Esophagus (tissue), 2 donors: ENCODE data around the gene MMP15. TPM values are rescaled to one million over a fixed set of nuclear protein-coding genes. Genes with fewer than 3 reads are reported as not detected.

Source experiments
- H3K27ac ChIP-seq, 2 donors: one replicate each; pipeline ENCODE4 v1.5.1; 2013; ENCODE audit warnings: low read depth in 2 of 2, mild to moderate bottlenecking in 2 of 2, inconsistent platforms in 1 of 2, low read length in 1 of 2, moderate library complexity in 1 of 2
- H3K27me3 ChIP-seq, 2 donors: one replicate each; pipeline ENCODE4 v1.6.1; 2013; ENCODE audit warnings: low read length in 2 of 2, control low read depth in 1 of 2, mild to moderate bottlenecking in 1 of 2; ENCODE audit not compliant: insufficient read depth in 2 of 2, control insufficient read depth in 1 of 2
- H3K36me3 ChIP-seq, 2 donors: one replicate each; pipeline ENCODE4 v1.6.1; 2013; ENCODE audit warnings: low read length in 1 of 2; ENCODE audit not compliant: control insufficient read depth in 2 of 2, insufficient read depth in 2 of 2
- H3K4me1 ChIP-seq, 2 donors: one replicate each; pipeline ENCODE4 v1.6.1; 2013; ENCODE audit warnings: low read length in 1 of 2; ENCODE audit not compliant: control insufficient read depth in 2 of 2, insufficient read depth in 2 of 2
- H3K4me3 ChIP-seq, 2 donors: one replicate each; pipeline ENCODE4 v1.5.1; 2013; ENCODE audit warnings: low read length in 2 of 2, mild to moderate bottlenecking in 2 of 2, low read depth in 1 of 2, moderate library complexity in 1 of 2
- H3K9me3 ChIP-seq, 2 donors: one replicate each; pipeline ENCODE4 v1.6.1; 2013; ENCODE audit warnings: mild to moderate bottlenecking in 2 of 2, low read depth in 1 of 2, low read length in 1 of 2, moderate library complexity in 1 of 2; ENCODE audit not compliant: control insufficient read depth in 2 of 2, insufficient read depth in 1 of 2
- WGBS, 2 donors: extraction: QIAGEN DNeasy Blood & Tissue Kit; methylation state at CpG; one replicate each; pipeline ENCODE4 v1.1.7; 2013; 5-methylcytosine and 5-hydroxymethylcytosine counted together
- polyA plus RNA-seq, 2 donors: library from polyadenylated mRNA; stranded (reverse); fragments of 200-250 nt; gene quantifications; one replicate each; pipeline ENCODE4 v1.2.3, GENCODE V29; 2013
- donor health status: healthy with polysubstance abuse.
- donor health status: Bipolar disorder and iron deficiency.

The MMP15 gene
- polyA plus RNA-seq, 2 donors = 2.5 to 2.7 TPM

DNA sequence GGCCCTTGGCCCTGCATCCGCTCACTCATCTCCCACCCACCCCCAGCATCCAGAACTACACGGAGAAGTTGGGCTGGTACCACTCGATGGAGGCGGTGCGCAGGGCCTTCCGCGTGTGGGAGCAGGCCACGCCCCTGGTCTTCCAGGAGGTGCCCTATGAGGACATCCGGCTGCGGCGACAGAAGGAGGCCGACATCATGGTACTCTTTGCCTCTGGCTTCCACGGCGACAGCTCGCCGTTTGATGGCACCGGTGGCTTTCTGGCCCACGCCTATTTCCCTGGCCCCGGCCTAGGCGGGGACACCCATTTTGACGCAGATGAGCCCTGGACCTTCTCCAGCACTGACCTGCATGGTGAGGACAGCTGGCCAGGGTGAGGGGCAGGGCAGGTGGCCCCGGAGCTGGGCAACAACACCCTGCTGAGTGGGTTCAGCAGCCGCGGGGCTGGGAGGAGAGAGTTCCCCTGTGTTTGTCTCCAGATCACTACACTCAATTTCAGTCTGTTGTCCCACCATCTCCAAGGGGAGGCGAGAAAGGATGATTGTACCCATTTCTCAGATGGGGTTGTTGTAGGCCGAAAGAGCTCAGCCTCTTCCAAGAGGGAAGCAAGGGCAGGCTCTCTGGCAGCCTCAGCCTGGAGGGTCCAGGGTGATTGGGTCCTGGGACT lies 14.4 kb downstream of the MMP15 start:
- Histone ChIP-seq H3K27ac (no peak overlapping the region), H3K27me3 (no peaks in the 10 kb centered on the region), H3K9me3 (no peaks in the 10 kb centered on the region), H3K36me3 (peaks cover 0 to 30% of the 10 kb centered on the region in 2 donors), H3K4me3 (no peak overlapping the region), H3K4me1 (peaks cover 0 to 5% of the 10 kb centered on the region in 2 donors)
- WGBS, 2 donors = 93 to 94% methylated on average over 26 of the region's 26 CpGs

DNA sequence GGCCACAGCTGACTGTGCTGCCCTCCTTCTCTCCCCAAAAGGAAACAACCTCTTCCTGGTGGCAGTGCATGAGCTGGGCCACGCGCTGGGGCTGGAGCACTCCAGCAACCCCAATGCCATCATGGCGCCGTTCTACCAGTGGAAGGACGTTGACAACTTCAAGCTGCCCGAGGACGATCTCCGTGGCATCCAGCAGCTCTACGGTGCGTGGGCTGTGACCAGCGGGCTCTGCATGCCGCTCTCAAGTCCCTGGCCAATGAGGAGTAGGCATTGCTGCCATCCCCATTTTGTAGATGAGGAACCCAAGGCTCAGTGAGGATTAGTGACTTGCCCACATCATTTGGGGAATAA lies 14.9 kb downstream of the MMP15 start:
- no peak overlapping the region for H3K27ac ChIP-seq
- no peak overlapping the region for H3K4me3 ChIP-seq
- 96% methylated on average over 12 of the region's 12 CpGs for WGBS, 2 donors
- no peaks in the 10 kb centered on the region for H3K9me3 ChIP-seq
- H3K27me3 ChIP-seq = no peaks in the 10 kb centered on the region
- peaks cover 0 to 5% of the 10 kb centered on the region in 2 donors for H3K4me1 ChIP-seq
- H3K36me3 ChIP-seq = peaks cover 0 to 30% of the 10 kb centered on the region in 2 donors

DNA sequence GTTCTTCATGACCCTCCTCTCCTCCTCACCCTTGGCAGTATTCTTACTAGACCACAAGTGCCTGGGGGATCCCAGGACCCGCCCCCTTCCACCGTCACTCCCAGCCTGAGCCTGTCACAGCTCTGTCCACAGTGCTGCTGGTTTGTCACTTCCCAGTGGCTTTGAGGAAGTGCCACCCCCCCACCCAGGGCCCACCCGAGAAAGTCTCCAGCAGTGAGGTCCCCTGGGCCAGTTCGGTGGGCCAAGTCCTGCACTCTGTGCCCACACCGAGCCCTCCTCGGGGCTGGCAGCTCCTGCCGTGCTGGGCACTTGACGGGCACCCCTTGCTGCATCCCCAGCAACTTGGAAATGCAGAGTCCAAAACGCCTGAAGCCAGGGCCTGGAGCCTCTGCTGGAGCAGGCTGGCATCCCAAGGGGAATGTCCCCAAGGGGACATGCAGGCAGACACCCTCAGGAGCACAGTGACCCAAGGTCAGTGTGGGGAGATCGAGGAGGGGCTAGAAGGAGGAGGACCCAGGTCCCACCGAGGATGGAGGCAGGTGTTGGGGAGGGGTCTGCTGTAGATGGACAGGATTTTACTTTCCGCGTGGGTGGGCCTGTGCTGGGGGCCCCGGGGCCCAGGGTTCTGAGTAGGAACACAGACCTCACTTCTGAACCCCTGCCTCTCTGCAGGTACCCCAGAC lies 15.5 kb downstream of the MMP15 start:
- Histone ChIP-seq H3K4me1 (peaks cover 0 to 4% of the 10 kb centered on the region in 2 donors), H3K27me3 (no peaks in the 10 kb centered on the region), H3K27ac (no peak overlapping the region), H3K9me3 (no peaks in the 10 kb centered on the region), H3K36me3 (peaks cover 0 to 30% of the 10 kb centered on the region in 2 donors), H3K4me3 (no peak overlapping the region)
- WGBS, 2 donors = 82 to 90% methylated on average over 14 of the region's 14 CpGs

DNA sequence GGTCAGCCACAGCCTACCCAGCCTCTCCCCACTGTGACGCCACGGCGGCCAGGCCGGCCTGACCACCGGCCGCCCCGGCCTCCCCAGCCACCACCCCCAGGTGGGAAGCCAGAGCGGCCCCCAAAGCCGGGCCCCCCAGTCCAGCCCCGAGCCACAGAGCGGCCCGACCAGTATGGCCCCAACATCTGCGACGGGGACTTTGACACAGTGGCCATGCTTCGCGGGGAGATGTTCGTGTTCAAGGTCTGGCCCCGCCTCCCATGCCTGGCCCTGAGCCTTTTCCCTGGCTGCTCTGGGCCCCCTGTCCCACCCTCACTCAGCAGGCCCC lies 16.0 kb downstream of the MMP15 start:
- 93 to 95% methylated on average over 18 of the region's 18 CpGs for WGBS, 2 donors
- Histone ChIP-seq H3K27me3 (no peaks in the 10 kb centered on the region), H3K27ac (no peak overlapping the region), H3K4me3 (no peak overlapping the region), H3K4me1 (no peaks in the 10 kb centered on the region), H3K36me3 (peaks cover 0 to 30% of the 10 kb centered on the region in 2 donors), H3K9me3 (no peaks in the 10 kb centered on the region)

DNA sequence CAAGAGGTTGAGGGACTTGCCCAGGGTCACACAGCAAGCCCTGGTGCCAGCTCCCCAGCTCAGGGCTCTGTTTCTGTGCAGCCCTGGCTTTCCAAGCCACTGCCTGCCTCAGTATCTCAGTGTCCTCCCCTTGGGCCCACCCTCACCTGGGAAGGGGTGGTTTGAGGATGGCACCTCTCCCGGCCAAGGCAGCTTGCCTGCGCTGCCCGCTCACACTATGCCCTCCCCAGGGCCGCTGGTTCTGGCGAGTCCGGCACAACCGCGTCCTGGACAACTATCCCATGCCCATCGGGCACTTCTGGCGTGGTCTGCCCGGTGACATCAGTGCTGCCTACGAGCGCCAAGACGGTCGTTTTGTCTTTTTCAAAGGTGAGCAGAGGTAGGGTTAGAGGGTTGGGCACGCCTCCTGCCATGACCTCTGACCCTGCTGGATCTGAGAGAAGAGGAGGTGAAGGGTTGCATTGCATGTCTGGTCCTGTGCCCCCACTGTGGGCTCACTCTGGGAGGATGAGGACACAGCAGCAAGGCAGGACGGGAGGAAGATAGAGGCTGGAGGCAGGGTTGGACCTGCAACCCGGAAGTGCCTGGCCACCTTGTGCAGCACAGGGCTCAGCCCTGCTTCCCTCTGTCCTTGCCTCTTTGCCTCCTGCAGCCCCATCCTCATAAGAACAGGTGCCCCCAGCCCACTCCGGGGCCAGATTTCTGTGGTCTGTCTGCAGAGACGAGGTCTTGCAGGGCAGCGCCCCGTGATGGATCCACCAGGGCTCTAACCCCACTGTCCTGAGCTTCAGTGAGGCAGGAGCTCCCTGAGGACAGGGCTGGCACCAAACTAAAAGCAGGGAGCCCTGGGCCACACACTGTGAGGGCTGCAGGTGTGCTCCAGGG lies 16.7 kb downstream of the MMP15 start:
- no peak overlapping the region for H3K27ac ChIP-seq

DNA sequence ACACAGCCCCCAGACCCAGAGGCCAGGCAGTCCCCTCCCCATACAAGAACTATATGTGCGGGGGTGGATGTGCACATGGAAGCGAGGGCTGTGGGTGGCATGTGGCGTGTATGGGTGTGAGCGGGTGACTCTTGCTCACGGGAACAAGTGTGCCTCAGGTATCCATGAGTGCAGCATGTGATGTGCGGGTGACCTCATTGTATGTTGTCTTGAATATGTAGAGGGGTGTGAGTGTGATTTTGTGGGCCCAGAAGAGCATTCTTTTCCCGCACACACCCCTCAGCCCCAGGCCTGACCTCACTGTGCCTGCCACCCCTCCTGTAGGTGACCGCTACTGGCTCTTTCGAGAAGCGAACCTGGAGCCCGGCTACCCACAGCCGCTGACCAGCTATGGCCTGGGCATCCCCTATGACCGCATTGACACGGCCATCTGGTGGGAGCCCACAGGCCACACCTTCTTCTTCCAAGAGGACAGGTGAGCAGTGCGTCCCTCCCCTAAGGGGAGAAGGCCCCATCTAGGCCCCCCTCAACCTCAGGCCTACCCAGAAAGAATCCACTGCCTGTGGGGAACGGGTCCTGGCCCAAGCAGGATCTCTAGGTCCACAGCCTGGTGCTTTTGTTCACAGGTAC lies 17.4 kb downstream of the MMP15 start:
- no peaks in the 10 kb centered on the region for H3K4me1 ChIP-seq
- no peak overlapping the region for H3K27ac ChIP-seq
- no peak overlapping the region for H3K4me3 ChIP-seq
- 95 to 96% methylated on average over 16 of the region's 16 CpGs for WGBS, 2 donors
- H3K36me3 ChIP-seq = peaks cover 0 to 30% of the 10 kb centered on the region in 2 donors
- H3K27me3 ChIP-seq = no peaks in the 10 kb centered on the region
- no peaks in the 10 kb centered on the region for H3K9me3 ChIP-seq

More for the DNA sequence above, 16.7 kb downstream of the MMP15 start:
- no peaks in the 10 kb centered on the region for H3K27me3 ChIP-seq
- no peak overlapping the region for H3K4me3 ChIP-seq
- no peaks in the 10 kb centered on the region for H3K9me3 ChIP-seq
- H3K36me3 ChIP-seq = peaks cover 0 to 30% of the 10 kb centered on the region in 2 donors
- 93 to 95% methylated on average over 22 of the region's 22 CpGs for WGBS, 2 donors
- H3K4me1 ChIP-seq = no peaks in the 10 kb centered on the region

DNA sequence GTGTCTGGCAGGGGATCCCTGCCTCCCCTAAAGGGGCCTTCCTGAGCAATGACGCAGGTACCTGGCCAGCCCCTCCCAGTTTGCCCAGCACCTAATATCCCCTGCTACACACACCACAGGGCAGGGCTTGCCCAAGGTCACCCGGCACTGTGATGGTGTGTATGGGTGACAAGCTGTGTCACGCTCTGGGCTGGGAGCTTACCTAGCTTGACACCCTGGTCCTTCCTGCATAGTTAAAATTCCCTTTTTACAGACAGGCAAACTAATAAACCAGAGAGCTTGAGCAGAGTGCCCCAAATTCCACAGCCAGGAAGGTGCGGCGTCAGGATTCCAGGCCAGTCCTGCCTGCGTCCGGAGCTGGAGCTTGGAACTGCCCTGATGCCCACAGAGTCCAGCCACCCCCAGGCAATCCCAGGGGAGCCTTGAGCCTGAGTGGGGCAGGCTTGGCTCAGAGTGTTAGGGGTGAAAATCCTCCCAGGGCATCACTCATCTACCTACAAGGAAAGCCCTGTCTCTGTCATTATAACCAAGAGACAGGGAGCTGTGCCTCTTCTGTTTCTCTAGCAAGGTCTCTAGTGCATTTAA lies 18.1 kb downstream of the MMP15 start:
- WGBS, 2 donors = 86 to 88% methylated on average over 7 of the region's 7 CpGs
- no peaks in the 10 kb centered on the region for H3K4me1 ChIP-seq
- H3K36me3 ChIP-seq = peaks cover 0 to 25% of the 10 kb centered on the region in 2 donors
- H3K9me3 ChIP-seq = no peaks in the 10 kb centered on the region
- no peaks in the 10 kb centered on the region for H3K27me3 ChIP-seq
- no peak overlapping the region for H3K4me3 ChIP-seq
- H3K27ac ChIP-seq = no peak overlapping the region

DNA sequence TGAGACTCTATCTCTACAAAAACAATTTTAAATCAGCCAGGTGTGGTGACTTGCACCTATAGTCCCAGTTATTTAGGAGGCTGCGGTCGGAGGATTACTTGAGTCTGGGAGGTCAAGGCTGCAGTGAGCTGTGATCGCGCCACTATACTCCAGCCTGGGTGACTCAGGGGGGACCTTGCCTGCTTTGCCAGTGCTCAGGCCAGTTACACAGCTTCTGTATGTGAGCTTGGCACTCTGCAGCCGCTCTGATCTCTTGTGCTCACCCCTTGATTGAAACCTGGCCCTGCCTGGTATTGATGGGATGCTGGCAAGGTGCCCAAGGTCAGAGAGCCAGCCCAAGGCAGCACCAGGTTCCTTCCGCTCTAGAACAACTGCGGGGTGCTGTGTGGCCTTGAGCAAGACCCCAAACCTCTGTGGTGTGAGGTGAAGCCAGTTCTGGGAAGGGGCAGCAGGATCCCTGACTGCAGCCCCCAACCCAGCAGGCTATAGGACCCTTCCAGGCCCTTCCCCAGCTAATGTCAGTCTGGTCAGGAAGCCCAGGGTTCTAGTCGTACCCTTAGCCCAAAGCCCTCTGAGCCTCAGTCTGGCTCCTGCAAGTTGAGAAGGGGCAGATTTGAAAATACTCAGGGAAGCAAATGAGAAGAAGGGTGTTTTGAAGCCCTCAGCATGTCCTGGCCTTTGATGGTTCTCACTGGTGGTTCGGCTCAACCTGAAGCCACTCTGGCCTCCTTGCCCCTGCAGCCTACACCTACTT lies 18.9 kb downstream of the MMP15 start:
- 80 to 88% methylated on average over 9 of the region's 9 CpGs for WGBS, 2 donors

More for the DNA sequence above, 18.9 kb downstream of the MMP15 start:
- H3K9me3 ChIP-seq = no peaks in the 10 kb centered on the region
- H3K4me3 ChIP-seq = no peak overlapping the region
- H3K27ac ChIP-seq = no peak overlapping the region
- peaks cover 0 to 25% of the 10 kb centered on the region in 2 donors for H3K36me3 ChIP-seq
- H3K27me3 ChIP-seq = no peaks in the 10 kb centered on the region
- H3K4me1 ChIP-seq = no peaks in the 10 kb centered on the region
